ENCODE data around the gene LRRC37B.
"Not testable (repeated sequence)": the region's sequence is repeated elsewhere in the genome, so short reads cannot be mapped to it uniquely, and the experiment has no call there.

DNA sequence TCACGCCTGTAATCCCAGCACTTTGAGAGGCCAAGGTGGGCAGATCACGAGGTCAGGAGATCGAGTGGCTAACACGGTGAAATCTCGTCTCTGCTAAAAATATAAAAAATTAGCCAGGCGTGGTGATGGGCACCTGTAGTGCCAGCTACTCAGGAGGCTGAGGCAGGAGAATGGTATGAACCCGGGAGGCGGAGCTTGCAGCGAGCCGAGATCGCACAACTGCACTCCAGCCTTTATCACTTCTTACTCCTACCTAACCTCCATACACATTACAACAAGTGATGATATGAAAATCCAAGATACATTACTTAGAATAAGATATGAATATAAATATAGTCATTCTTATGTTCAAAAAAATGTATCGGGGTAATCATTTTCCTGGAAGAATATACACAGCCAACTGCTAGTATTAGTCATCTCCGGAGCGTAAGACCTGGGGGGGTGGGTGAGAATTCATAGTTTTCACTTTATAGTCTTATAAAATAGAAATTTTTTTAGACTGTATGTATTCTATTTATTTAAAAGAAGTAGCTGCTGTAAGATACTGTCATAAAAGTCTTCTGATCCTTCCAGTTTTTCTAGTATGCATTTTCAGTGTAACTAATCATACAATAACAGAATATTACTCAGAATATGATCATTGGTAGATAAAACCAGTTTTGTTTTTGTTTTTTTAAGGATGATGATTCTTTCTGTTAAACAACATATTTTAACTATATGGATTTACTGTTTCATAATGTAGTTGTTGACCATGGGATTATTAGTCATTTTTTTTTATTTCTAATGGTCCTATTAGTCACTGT lies 32.7 kb upstream of the LRRC37B start:
- TF ChIP-seq, protein P1, sequence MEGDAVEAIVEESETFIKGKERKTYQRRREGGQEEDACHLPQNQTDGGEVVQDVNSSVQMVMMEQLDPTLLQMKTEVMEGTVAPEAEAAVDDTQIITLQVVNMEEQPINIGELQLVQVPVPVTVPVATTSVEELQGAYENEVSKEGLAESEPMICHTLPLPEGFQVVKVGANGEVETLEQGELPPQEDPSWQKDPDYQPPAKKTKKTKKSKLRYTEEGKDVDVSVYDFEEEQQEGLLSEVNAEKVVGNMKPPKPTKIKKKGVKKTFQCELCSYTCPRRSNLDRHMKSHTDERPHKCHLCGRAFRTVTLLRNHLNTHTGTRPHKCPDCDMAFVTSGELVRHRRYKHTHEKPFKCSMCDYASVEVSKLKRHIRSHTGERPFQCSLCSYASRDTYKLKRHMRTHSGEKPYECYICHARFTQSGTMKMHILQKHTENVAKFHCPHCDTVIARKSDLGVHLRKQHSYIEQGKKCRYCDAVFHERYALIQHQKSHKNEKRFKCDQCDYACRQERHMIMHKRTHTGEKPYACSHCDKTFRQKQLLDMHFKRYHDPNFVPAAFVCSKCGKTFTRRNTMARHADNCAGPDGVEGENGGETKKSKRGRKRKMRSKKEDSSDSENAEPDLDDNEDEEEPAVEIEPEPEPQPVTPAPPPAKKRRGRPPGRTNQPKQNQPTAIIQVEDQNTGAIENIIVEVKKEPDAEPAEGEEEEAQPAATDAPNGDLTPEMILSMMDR (IDR thresholded peaks at IDR 0.05): not testable (repeated sequence)
- TF ChIP-seq POLR2A (IDR thresholded peaks at IDR 0.05): not testable (repeated sequence)

All from adrenal gland (tissue), 5 donors.